Thoracic aorta (tissue), 2 donors: ENCODE results near the gene DCUN1D2. TPM values are rescaled to one million over a fixed set of nuclear protein-coding genes. Genes with fewer than 3 reads are reported as not detected.
"Not testable (repeated sequence)": the region's sequence is repeated elsewhere in the genome, so short reads cannot be mapped to it uniquely, and the experiment has no call there.

Experiments used
- ATAC-seq: fragments of 150-250 bp; one replicate; pipeline ENCODE4 v1.8.0; 2017; ENCODE audit warnings: low read depth; ENCODE audit not compliant: insufficient number of reproducible peaks, low FRiP score
- DNase-seq: peaks from one replicate; pipeline ENCODE4 v3.0.0-alpha.2; 2020; ENCODE audit warnings: low spot score
- H3K27ac ChIP-seq, 2 donors: fragments of 200-600 bp; sonication (generic); 1 replicate in 1 of 2; 2 replicates in 1 of 2; pipeline ENCODE4 v1.5.1; 2016; ENCODE audit warnings: mild to moderate bottlenecking in 2 of 2, moderate library complexity in 2 of 2
- H3K27me3 ChIP-seq: fragments of 200-600 bp; sonication (generic); replicated peaks from 2 replicates; pipeline ENCODE4 v1.6.0; 2016; ENCODE audit warnings: mild to moderate bottlenecking; ENCODE audit not compliant: insufficient read depth
- H3K36me3 ChIP-seq: fragments of 200-600 bp; sonication (generic); one replicate; pipeline ENCODE4 v1.5.1; 2016
- H3K4me1 ChIP-seq, 2 donors: fragments of 200-600 bp; sonication (generic); 1 replicate in 1 of 2; 2 replicates in 1 of 2; pipeline versions ENCODE4 v1.5.1 to v1.6.0; 2016; ENCODE audit warnings: low read depth in 2 of 2, mild to moderate bottlenecking in 1 of 2; ENCODE audit not compliant: control insufficient read depth in 1 of 2
- H3K4me3 ChIP-seq: fragments of 200-600 bp; sonication (generic); 2 replicates; pipeline ENCODE4 v1.5.1; 2016; ENCODE audit warnings: mild to moderate bottlenecking
- H3K9me3 ChIP-seq: fragments of 200-600 bp; sonication (generic); 2 replicates; pipeline ENCODE4 v1.5.1; 2016
- total RNA-seq, 2 donors: library from RNA; depleted of rRNA; stranded (reverse); fragments of >200 nt; gene quantifications; one replicate each; pipeline versions ENCODE4 v1.1.0 to v1.2.3, GENCODE V29; 2016
- TF ChIP-seq, protein P1 (sequence below): fragments of 200-600 bp; sonication (generic); IDR thresholded peaks from one replicate; pipeline ENCODE4 v1.5.1; 2019; ENCODE audit warnings: antibody characterized with exemption

Gene DCUN1D2
- total RNA-seq, 2 donors from 2014 or later: 7.3 to 29.8 TPM

- ATAC-seq (no peak), DNase-seq (no peak)
- Histone ChIP-seq H3K36me3 (no peaks in the 10 kb centered on the region), H3K9me3 (no peaks in the 10 kb centered on the region), H3K27ac (no peak overlapping the region), H3K4me1 (no peaks in the 10 kb centered on the region), H3K27me3 (no peaks in the 10 kb centered on the region), H3K4me3 (no peak overlapping the region)
- TF ChIP-seq, protein P1, sequence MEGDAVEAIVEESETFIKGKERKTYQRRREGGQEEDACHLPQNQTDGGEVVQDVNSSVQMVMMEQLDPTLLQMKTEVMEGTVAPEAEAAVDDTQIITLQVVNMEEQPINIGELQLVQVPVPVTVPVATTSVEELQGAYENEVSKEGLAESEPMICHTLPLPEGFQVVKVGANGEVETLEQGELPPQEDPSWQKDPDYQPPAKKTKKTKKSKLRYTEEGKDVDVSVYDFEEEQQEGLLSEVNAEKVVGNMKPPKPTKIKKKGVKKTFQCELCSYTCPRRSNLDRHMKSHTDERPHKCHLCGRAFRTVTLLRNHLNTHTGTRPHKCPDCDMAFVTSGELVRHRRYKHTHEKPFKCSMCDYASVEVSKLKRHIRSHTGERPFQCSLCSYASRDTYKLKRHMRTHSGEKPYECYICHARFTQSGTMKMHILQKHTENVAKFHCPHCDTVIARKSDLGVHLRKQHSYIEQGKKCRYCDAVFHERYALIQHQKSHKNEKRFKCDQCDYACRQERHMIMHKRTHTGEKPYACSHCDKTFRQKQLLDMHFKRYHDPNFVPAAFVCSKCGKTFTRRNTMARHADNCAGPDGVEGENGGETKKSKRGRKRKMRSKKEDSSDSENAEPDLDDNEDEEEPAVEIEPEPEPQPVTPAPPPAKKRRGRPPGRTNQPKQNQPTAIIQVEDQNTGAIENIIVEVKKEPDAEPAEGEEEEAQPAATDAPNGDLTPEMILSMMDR: no peak
These were observed 53.0 kb downstream of the DCUN1D2 start for GRCh38 chr13:113437408-113438010.

DNA sequence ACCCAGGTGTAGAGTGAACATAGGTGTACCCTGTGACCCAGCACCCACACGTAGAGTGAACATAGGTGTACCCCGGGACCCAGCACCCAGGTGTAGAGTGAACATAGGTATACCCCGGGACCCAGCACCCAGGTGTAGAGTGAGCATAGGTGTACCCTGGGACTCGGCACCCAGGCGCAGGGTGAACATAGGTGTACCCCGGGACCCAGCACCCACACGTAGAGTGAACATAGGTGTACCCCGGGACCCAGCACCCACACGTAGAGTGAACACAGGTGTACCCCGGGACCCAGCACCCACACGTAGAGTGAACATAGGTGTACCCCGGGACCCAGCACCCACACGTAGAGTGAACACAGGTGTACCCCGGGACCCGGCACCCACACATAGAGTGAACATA lies 53.6 kb downstream of the DCUN1D2 start:
- not testable (repeated sequence) for H3K4me1 ChIP-seq, DNase-seq, H3K4me3 ChIP-seq, H3K9me3 ChIP-seq, H3K36me3 ChIP-seq, ATAC-seq, H3K27ac ChIP-seq, H3K27me3 ChIP-seq

- H3K27me3 ChIP-seq, H3K36me3 ChIP-seq, H3K9me3 ChIP-seq, ATAC-seq, DNase-seq, H3K4me1 ChIP-seq, H3K4me3 ChIP-seq, H3K27ac ChIP-seq: not testable (repeated sequence)
These were observed 54.6 kb downstream of the DCUN1D2 start for GRCh38 chr13:113435907-113436306.

GRCh38 chr13:113433391-113433916 lies 57.1 kb downstream of the DCUN1D2 start:
- no peak for DNase-seq
- Histone ChIP-seq H3K36me3 (no peaks in the 10 kb centered on the region), H3K9me3 (no peaks in the 10 kb centered on the region), H3K4me1 (no peaks in the 10 kb centered on the region), H3K27ac (no peak overlapping the region), H3K27me3 (no peaks in the 10 kb centered on the region), H3K4me3 (no peak overlapping the region)
- ATAC-seq: no peak
- TF ChIP-seq, protein P1: no peak

- H3K27me3 ChIP-seq: no peaks in the 10 kb centered on the region
- no peaks in the 10 kb centered on the region for H3K36me3 ChIP-seq
- H3K4me1 ChIP-seq: no peaks in the 10 kb centered on the region
- no peaks in the 10 kb centered on the region for H3K9me3 ChIP-seq
- TF ChIP-seq, protein P1: no peak
- no peak for DNase-seq
- no peak overlapping the region for H3K4me3 ChIP-seq
- ATAC-seq: no peak
- no peak overlapping the region for H3K27ac ChIP-seq
These were observed 57.8 kb downstream of the DCUN1D2 start for GRCh38 chr13:113432506-113433270.

DNA sequence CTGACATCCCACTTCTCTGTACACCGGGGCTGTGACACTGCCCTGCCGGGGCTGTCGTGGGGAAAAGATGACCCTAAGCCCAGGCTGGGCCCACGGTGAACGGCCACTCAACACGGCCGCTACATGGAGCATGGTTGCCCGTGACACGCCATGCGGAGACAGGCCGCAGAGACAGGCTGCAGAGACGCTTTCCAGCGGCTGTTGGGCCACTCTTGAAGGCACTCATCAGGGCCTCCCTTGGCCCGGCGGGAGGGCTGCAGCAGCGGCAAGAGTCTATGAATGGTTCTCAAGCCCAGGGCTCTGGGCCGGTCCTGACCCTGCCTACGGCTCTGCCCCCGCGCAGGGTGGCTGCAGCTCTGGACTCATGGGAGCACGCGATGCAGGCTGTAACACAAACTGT lies 59.3 kb downstream of the DCUN1D2 start:
- Histone ChIP-seq H3K36me3 (no peaks in the 10 kb centered on the region), H3K9me3 (no peaks in the 10 kb centered on the region), H3K27ac (no peak overlapping the region), H3K4me1 (no peaks in the 10 kb centered on the region), H3K4me3 (no peak overlapping the region), H3K27me3 (no peaks in the 10 kb centered on the region)
- ATAC-seq (no peak), DNase-seq (no peak)
- TF ChIP-seq, protein P1: no peak
